Erythroblast (primary cell): ENCODE measurements around the gene AOX1.

ENCODE experiments used
- GATA1 ChIP-seq: IDR thresholded peaks from 2 replicates; pipeline ENCODE4 v1.6.1; 2011; ENCODE audit warnings: low read depth, mild to moderate bottlenecking, control low read depth, low read length, moderate library complexity
- POLR2A ChIP-seq: IDR thresholded peaks from 2 replicates; pipeline ENCODE4 v1.6.1; 2011; ENCODE audit warnings: mild to moderate bottlenecking, low read length

GRCh38 chr2:200602584-200602983 is 16.8 kb downstream of the AOX1 start:
- no peak for TF ChIP-seq POLR2A
- TF ChIP-seq GATA1, result no peak
